B cell (primary cell): ENCODE measurements around the gene MED13. TPM values are rescaled to one million over a fixed set of nuclear protein-coding genes. Genes with fewer than 3 reads are reported as not detected.
"Not testable (repeated sequence)": the region's sequence is repeated elsewhere in the genome, so short reads cannot be mapped to it uniquely, and the experiment has no call there.

Experiments
- ATAC-seq: fragments of 200-7000 bp; cut with Tn5 transposase; one replicate; pipeline ENCODE4 v1.10.0; 2021; ENCODE audit warnings: low read depth, mild to moderate bottlenecking, moderate number of reproducible peaks, moderate library complexity
- CTCF ChIA-PET: fragments of 350-600 bp; sonication (Branson Sonifier 250); formaldehyde crosslinking; loops from one replicate; lab custom pipeline; 2021; ENCODE audit warnings: antibody characterized with exemption, inconsistent platforms; lab: Charles Lee
- POLR2A ChIA-PET: fragments of 350-600 bp; sonication (Branson Sonifier 250); formaldehyde crosslinking; loops from one replicate; lab custom pipeline; 2021; ENCODE audit warnings: antibody characterized with exemption; lab: Charles Lee
- DNase-seq: peaks from one replicate; pipeline ENCODE4 v3.0.0; 2013
- H2AFZ ChIP-seq: 2 replicates; pipeline ENCODE4 v1.6.1; 2012; ENCODE audit warnings: mild to moderate bottlenecking, low read depth, low read length; ENCODE audit not compliant: insufficient read depth, poor library complexity, severe bottlenecking
- H3K27ac ChIP-seq, 2 donors: 1 replicate in 1 of 2; 2 replicates in 1 of 2; pipeline ENCODE4 v1.5.1; 2012 to 2013; ENCODE audit warnings: low read length in 2 of 2, mild to moderate bottlenecking in 2 of 2, moderate library complexity in 1 of 2
- H3K27me3 ChIP-seq, 4 experiments: fragments of 200-600 bp in 1 of 4; sonication (generic) in 1 of 4; replicated peaks in 1 of 4; 1 replicate in 2 of 4; 2 replicates in 2 of 4; pipeline versions ENCODE4 v1.6.1 to v1.7.0; 2013 to 2016; ENCODE audit warnings: low read length in 3 of 4, mild to moderate bottlenecking in 2 of 4, mixed read lengths in 1 of 4, moderate library complexity in 1 of 4; ENCODE audit not compliant: insufficient read depth in 4 of 4, control insufficient read depth in 3 of 4; ENCODE audit errors: control extremely low read depth in 1 of 4
- H3K36me3 ChIP-seq, 2 experiments: replicated peaks in 1 of 2; 1 replicate in 1 of 2; 2 replicates in 1 of 2; pipeline versions ENCODE4 v1.6.1 to v1.7.1; 2013; ENCODE audit warnings: low read length in 1 of 2; ENCODE audit not compliant: insufficient read depth in 2 of 2, control insufficient read depth in 1 of 2; ENCODE audit errors: control extremely low read depth in 1 of 2, extremely low read depth in 1 of 2
- H3K4me1 ChIP-seq, 2 donors: fragments of 200-600 bp in 1 of 2; sonication (generic) in 1 of 2; 1 replicate in 1 of 2; 2 replicates in 1 of 2; pipeline versions ENCODE4 v1.5.1 to v1.6.1; 2013 to 2017; ENCODE audit warnings: low read length in 2 of 2; ENCODE audit not compliant: control insufficient read depth in 2 of 2, insufficient read depth in 2 of 2
- H3K4me2 ChIP-seq: replicated peaks from 2 replicates; pipeline ENCODE3; 2012; ENCODE audit warnings: mild to moderate bottlenecking, low read depth, low read length; ENCODE audit not compliant: poor library complexity, severe bottlenecking
- H3K4me3 ChIP-seq, 5 experiments: fragments of 200-600 bp in 1 of 5; sonication (generic) in 1 of 5; 1 replicate in 3 of 5; 2 replicates in 2 of 5; pipeline versions ENCODE4 v1.5.1 to v1.7.0; 2011 to 2016; ENCODE audit warnings: low read length in 4 of 5, mild to moderate bottlenecking in 4 of 5, low read depth in 2 of 5, control low read depth in 1 of 5, moderate library complexity in 1 of 5; ENCODE audit not compliant: insufficient read depth in 1 of 5; ENCODE audit errors: control extremely low read depth in 1 of 5, extremely low read depth in 1 of 5
- H3K79me2 ChIP-seq: fragments of 200-600 bp; sonication (generic); one replicate; pipeline ENCODE4 v1.6.0; 2016; ENCODE audit warnings: low read length; ENCODE audit not compliant: control insufficient read depth, insufficient read depth
- H3K9ac ChIP-seq: fragments of 200-600 bp; sonication (generic); 2 replicates; pipeline ENCODE4 v1.6.1; 2017; ENCODE audit warnings: mild to moderate bottlenecking, low read length, moderate library complexity
- H3K9me3 ChIP-seq, 3 donors: one replicate each; pipeline versions ENCODE4 v1.6.1 to v1.7.1; 2013; ENCODE audit warnings: low read length in 2 of 3; ENCODE audit not compliant: control insufficient read depth in 2 of 3, insufficient read depth in 1 of 3; ENCODE audit errors: control extremely low read depth in 1 of 3
- H4K20me1 ChIP-seq: 2 replicates; pipeline ENCODE4 v1.6.0; 2012; ENCODE audit warnings: mild to moderate bottlenecking, low read length; ENCODE audit not compliant: insufficient read depth, control insufficient read depth, poor library complexity, severe bottlenecking
- H3K27ac Mint-ChIP-seq: one replicate; pipeline ENCODE4 v1.8.0; 2021; ENCODE audit warnings: mixed read lengths
- H3K27me3 Mint-ChIP-seq: one replicate; pipeline ENCODE4 v1.8.0; 2021; ENCODE audit warnings: mixed read lengths
- H3K4me1 Mint-ChIP-seq: one replicate; pipeline ENCODE4 v1.8.0; 2021; ENCODE audit warnings: mixed read lengths
- H3K4me3 Mint-ChIP-seq: one replicate; pipeline ENCODE4 v1.8.0; 2021; ENCODE audit warnings: mixed read lengths
- H3K9me3 Mint-ChIP-seq: one replicate; pipeline ENCODE4 v1.8.0; 2022; ENCODE audit warnings: mixed read lengths; ENCODE audit not compliant: insufficient read depth
- EZH2 ChIP-seq: IDR thresholded peaks from 2 replicates; pipeline ENCODE4 v1.6.1; 2012; ENCODE audit warnings: borderline replicate concordance, low read depth, mild to moderate bottlenecking, moderate library complexity, low read length; ENCODE audit not compliant: insufficient read depth, poor library complexity, severe bottlenecking
- WGBS: methylation state at CpG from one replicate; pipeline ENCODE4 v1.1.5; 2013; ENCODE audit warnings: missing lambda C conversion rate; ENCODE audit not compliant: insufficient coverage; 5-methylcytosine and 5-hydroxymethylcytosine counted together
- intact Hi-C: fragments of 100-400 bp; cut with micrococcal nuclease; formaldehyde crosslinking; loops from one replicate; pipeline ENCODE4 v1.10.0; 2022
- polyA plus RNA-seq: library from polyadenylated mRNA; depleted of rRNA; stranded (reverse); fragments of >200 nt; gene quantifications from 2 replicates; pipeline ENCODE4 v1.2.3, GENCODE V29; 2012
- total RNA-seq, 2 donors: library from RNA; stranded (reverse); fragments of 120-200 nt in 1 of 2; gene quantifications; 1 replicate in 1 of 2; 2 replicates in 1 of 2; pipeline versions ENCODE4 v1.2.3 to v1.2.4, GENCODE V29; 2013 to 2022
- TF ChIP-seq, protein P1 (sequence below): fragments of 200-600 bp; IDR thresholded peaks from one replicate; pipeline ENCODE4 v1.8.0; 2022; ENCODE audit warnings: antibody characterized with exemption, mild to moderate bottlenecking

Gene MED13
- total and polyA plus RNA-seq, 2 donors (not counting 1 experiment from before 2014, with no cell fraction given): 17.3 to 120 TPM

DNA sequence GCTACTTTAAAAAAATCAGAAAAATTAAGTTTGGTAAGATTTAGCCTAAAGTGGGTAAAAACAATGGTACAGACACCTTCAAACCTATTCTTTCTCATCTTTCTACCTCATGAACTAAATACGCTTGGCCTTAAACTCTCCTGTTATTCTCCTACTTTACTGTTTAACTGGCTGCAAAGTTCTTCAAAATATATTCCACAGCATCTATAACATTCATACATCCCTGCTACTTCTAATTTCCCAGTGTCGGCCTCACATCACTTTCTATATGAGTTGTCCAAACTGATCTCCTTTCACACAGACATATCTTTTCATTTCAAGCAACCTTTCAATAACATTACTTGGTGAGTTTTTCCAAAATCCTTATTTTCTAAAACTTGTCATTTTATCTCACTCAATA, 64.0 kb downstream of the MED13 start:
- peaks cover 28% of the 10 kb centered on the region for H3K4me1 Mint-ChIP-seq
- Histone ChIP-seq H3K27ac (no peak overlapping the region), H3K27me3 (no peaks in the 10 kb centered on the region), H4K20me1 (peaks cover 55% of the 10 kb centered on the region), H3K4me2 (no peak overlapping the region), H3K4me1 (no peaks in the 10 kb centered on the region), H3K36me3 (peaks cover 2 to 22% of the 10 kb centered on the region in 2 experiments), H3K79me2 (peaks cover 44% of the 10 kb centered on the region), H3K9me3 (no peaks in the 10 kb centered on the region), H3K9ac (no peak overlapping the region), H2AFZ (no peak overlapping the region), H3K4me3 (no peak overlapping the region)
- CTCF ChIA-PET: no interaction called here
- H3K27ac Mint-ChIP-seq: no peak overlapping the region
- POLR2A ChIA-PET: no interaction called here
- 96% methylated on average over 2 of the region's 2 CpGs for WGBS
- DNase-seq (no peak), ATAC-seq (no peak)
- no peaks in the 10 kb centered on the region for H3K9me3 Mint-ChIP-seq
- H3K27me3 Mint-ChIP-seq: no peaks in the 10 kb centered on the region
- H3K4me3 Mint-ChIP-seq: no peak overlapping the region
- TF ChIP-seq, protein P1, sequence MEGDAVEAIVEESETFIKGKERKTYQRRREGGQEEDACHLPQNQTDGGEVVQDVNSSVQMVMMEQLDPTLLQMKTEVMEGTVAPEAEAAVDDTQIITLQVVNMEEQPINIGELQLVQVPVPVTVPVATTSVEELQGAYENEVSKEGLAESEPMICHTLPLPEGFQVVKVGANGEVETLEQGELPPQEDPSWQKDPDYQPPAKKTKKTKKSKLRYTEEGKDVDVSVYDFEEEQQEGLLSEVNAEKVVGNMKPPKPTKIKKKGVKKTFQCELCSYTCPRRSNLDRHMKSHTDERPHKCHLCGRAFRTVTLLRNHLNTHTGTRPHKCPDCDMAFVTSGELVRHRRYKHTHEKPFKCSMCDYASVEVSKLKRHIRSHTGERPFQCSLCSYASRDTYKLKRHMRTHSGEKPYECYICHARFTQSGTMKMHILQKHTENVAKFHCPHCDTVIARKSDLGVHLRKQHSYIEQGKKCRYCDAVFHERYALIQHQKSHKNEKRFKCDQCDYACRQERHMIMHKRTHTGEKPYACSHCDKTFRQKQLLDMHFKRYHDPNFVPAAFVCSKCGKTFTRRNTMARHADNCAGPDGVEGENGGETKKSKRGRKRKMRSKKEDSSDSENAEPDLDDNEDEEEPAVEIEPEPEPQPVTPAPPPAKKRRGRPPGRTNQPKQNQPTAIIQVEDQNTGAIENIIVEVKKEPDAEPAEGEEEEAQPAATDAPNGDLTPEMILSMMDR: no peak
- no peak for TF ChIP-seq EZH2
- intact Hi-C loops: no loop called here

DNA sequence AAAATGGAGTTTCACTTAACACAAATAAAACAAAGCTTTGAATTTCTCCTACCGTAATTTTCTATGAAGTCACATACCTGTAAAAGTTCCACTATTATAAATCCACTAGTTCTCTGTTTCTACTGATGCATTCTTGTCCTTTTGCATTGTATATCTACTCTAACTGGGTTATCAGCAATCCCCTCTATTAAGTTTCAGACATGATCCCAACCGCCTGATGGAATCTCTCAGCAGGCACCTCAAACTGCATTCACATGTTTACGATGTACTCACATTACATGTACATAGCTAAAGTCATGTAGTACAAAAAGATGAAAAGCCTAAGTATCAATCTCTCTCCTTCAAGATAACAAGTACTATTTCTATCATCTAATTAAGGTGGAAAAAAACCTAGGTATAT, 64.9 kb downstream of the MED13 start:
- Mint-ChIP-seq H3K4me1 (peaks cover 26% of the 10 kb centered on the region), H3K9me3 (no peaks in the 10 kb centered on the region), H3K4me3 (no peak overlapping the region), H3K27me3 (no peaks in the 10 kb centered on the region), H3K27ac (no peak overlapping the region)
- Histone ChIP-seq H3K79me2 (peaks cover 36% of the 10 kb centered on the region), H4K20me1 (peaks cover 48% of the 10 kb centered on the region), H3K4me2 (no peak overlapping the region), H3K4me3 (no peak overlapping the region), H3K27ac (no peak overlapping the region), H3K9ac (no peak overlapping the region), H3K9me3 (no peaks in the 10 kb centered on the region), H3K4me1 (no peaks in the 10 kb centered on the region), H2AFZ (no peak overlapping the region), H3K27me3 (no peaks in the 10 kb centered on the region), H3K36me3 (peaks cover 2 to 25% of the 10 kb centered on the region in 2 experiments)
- TF ChIP-seq, protein P1: no peak
- no peak for TF ChIP-seq EZH2
- POLR2A ChIA-PET: no interaction called here
- WGBS: 83% methylated on average over 2 of the region's 3 CpGs
- CTCF ChIA-PET: no interaction called here
- intact Hi-C loops: no loop called here
- DNase-seq: no peak
- ATAC-seq: no peak

DNA sequence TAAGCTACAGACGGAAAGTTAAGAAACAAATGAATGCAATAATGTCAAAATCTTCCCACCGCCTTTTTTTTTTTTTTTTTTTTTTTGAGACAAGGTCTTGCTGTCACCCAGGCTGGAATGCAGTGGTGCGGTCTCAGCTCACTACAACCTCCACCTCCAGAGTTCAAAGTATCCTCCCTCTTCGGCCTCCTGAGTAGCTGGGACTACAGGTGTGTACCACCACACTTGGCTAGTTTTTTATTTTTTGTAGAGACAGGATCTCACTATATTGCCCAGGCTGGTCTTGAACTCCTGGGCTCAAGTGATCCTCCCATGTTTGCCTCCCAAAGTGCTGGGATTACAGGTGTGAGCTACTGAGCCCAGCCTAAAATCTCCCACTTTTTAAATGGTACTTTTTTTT, 66.5 kb downstream of the MED13 start:
- ATAC-seq, intact Hi-C loops, H2AFZ ChIP-seq, H3K27ac Mint-ChIP-seq, H3K27ac ChIP-seq, H3K4me3 ChIP-seq, H3K9me3 ChIP-seq, H3K4me2 ChIP-seq, H3K27me3 Mint-ChIP-seq, POLR2A ChIA-PET, H3K4me3 Mint-ChIP-seq, H3K4me1 ChIP-seq, CTCF ChIA-PET, DNase-seq, H3K27me3 ChIP-seq, H3K9ac ChIP-seq, H3K9me3 Mint-ChIP-seq: not testable (repeated sequence)
- WGBS: no CpG with 5 or more reads among the region's 4 CpGs
- peaks cover 19% of the 10 kb centered on the region for H3K4me1 Mint-ChIP-seq
- Histone ChIP-seq H4K20me1 (peaks cover 40% of the 10 kb centered on the region), H3K79me2 (peaks cover 24% of the 10 kb centered on the region), H3K36me3 (peaks cover 2 to 22% of the 10 kb centered on the region in 2 experiments)
